ENCODE data around the gene BCAS1. TPM values are rescaled to one million over a fixed set of nuclear protein-coding genes. Genes with fewer than 3 reads are reported as not detected.

BCAS1 gene
- total and polyA plus RNA-seq, 2 donors from 2014 or later: 1.1 to 4.8 TPM

GRCh38 chr20:54056762-54057639 lies 13.4 kb downstream of the BCAS1 start:
- H3K4me1 ChIP-seq (ENCODE audit: control insufficient read depth in 2 of 3, insufficient read depth in 2 of 3, low read depth in 1 of 3, low read length in 3 of 3): no peaks in the 10 kb centered on the region
- H3K27me3 ChIP-seq (ENCODE audit: control insufficient read depth, insufficient read depth, low read length): no peaks in the 10 kb centered on the region
- H3K36me3 ChIP-seq (ENCODE audit: control insufficient read depth in 2 of 3, insufficient read depth in 3 of 3, low read length in 3 of 3): no peaks in the 10 kb centered on the region
- no peak overlapping the region for H3K9ac ChIP-seq (ENCODE audit: low read length in 3 of 3)
- TF ChIP-seq CTCF (IDR thresholded peaks at IDR 0.05; ENCODE audit: borderline replicate concordance, extremely low read depth, insufficient read depth): no peak
- DNase-seq (no peak), FAIRE-seq (no peak)
- H3K9me3 ChIP-seq (ENCODE audit: control insufficient read depth in 2 of 3, insufficient read depth in 1 of 3, low read length in 3 of 3): no peaks in the 10 kb centered on the region
- no peak overlapping the region for H3K27ac ChIP-seq (ENCODE audit: low read depth in 2 of 2, low read length in 2 of 2)
- intact Hi-C loops (cut with DNase I): no loop called here
- H3K4me3 ChIP-seq (ENCODE audit: low read length in 3 of 3): no peak overlapping the region

GRCh38 chr20:54054516-54054915 lies 15.9 kb downstream of the BCAS1 start:
- intact Hi-C loops (cut with DNase I): no loop called here
- no peaks in the 10 kb centered on the region for H3K36me3 ChIP-seq (ENCODE audit: control insufficient read depth in 2 of 3, insufficient read depth in 3 of 3, low read length in 3 of 3)
- no peak overlapping the region for H3K4me3 ChIP-seq (ENCODE audit: low read length in 3 of 3)
- no peak for TF ChIP-seq CTCF (IDR thresholded peaks at IDR 0.05; ENCODE audit: borderline replicate concordance, extremely low read depth, insufficient read depth)
- no peaks in the 10 kb centered on the region for H3K27me3 ChIP-seq (ENCODE audit: control insufficient read depth, insufficient read depth, low read length)
- FAIRE-seq (no peak), DNase-seq (peak in 1 of 5 donors; percentile 34)
- H3K9ac ChIP-seq (ENCODE audit: low read length in 3 of 3): no peak overlapping the region
- no peak overlapping the region for H3K27ac ChIP-seq (ENCODE audit: low read depth in 2 of 2, low read length in 2 of 2)
- H3K4me1 ChIP-seq (ENCODE audit: control insufficient read depth in 2 of 3, insufficient read depth in 2 of 3, low read depth in 1 of 3, low read length in 3 of 3): no peaks in the 10 kb centered on the region
- no peaks in the 10 kb centered on the region for H3K9me3 ChIP-seq (ENCODE audit: control insufficient read depth in 2 of 3, insufficient read depth in 1 of 3, low read length in 3 of 3)

DNA sequence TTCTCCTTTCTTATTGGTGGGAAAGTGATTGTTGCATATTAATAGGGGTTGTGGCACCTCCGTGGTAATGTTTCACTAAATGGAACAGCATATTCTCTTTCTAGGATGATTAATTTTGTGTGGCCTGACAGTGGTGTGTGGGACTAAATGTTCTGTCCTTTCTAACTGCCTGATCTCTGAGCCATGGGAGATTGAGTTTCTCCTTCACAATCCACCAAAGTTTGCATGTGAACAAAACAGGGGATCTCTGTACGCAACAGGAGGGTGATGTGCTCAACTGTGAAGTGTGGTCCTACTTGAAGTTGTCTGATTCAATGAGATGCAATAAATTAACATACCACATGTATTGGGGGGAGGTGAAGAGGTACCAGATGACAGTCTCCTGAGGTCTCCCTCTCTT lies 19.3 kb downstream of the BCAS1 start:
- peak in 3 of 5 donors; percentile 53 to 76 (median 76) for DNase-seq
- Histone ChIP-seq H3K36me3 (ENCODE audit: control insufficient read depth in 2 of 3, insufficient read depth in 3 of 3, low read length in 3 of 3) (no peaks in the 10 kb centered on the region), H3K4me3 (ENCODE audit: low read length in 3 of 3) (no peak overlapping the region), H3K27ac (ENCODE audit: low read depth in 2 of 2, low read length in 2 of 2) (no peak overlapping the region), H3K27me3 (ENCODE audit: control insufficient read depth, insufficient read depth, low read length) (no peaks in the 10 kb centered on the region), H3K4me1 (ENCODE audit: control insufficient read depth in 2 of 3, insufficient read depth in 2 of 3, low read depth in 1 of 3, low read length in 3 of 3) (peaks cover 0 to 4% (median 0%) of the 10 kb centered on the region in 3 donors), H3K9ac (ENCODE audit: low read length in 3 of 3) (no peak overlapping the region), H3K9me3 (ENCODE audit: control insufficient read depth in 2 of 3, insufficient read depth in 1 of 3, low read length in 3 of 3) (no peaks in the 10 kb centered on the region)
- TF ChIP-seq CTCF (IDR thresholded peaks at IDR 0.05; ENCODE audit: borderline replicate concordance, extremely low read depth, insufficient read depth): no peak
- no peak for FAIRE-seq
- intact Hi-C loops (cut with DNase I): no loop called here
